H1 (cell line): ENCODE results near the gene SMIM5. TPM values are rescaled to one million over a fixed set of nuclear protein-coding genes. Genes with fewer than 3 reads are reported as not detected.

Experiments used
- CTCF ChIA-PET: fragments of 300-600 bp; sonication (Branson Sonifier 250); formaldehyde crosslinking; loops from one replicate; lab custom pipeline; 2021; ENCODE audit not compliant: partially characterized antibody; lab: Charles Lee
- POLR2A ChIA-PET: fragments of 300-600 bp; sonication (Branson Sonifier 250); formaldehyde crosslinking; loops from one replicate; lab custom pipeline; 2021; ENCODE audit warnings: inconsistent platforms; ENCODE audit not compliant: partially characterized antibody; lab: Charles Lee
- DNase-seq, 2 experiments: peaks; one replicate each; pipeline versions ENCODE4 v3.0.0 to v3.0.0-alpha.2; 2010 to 2022; ENCODE audit warnings: low spot score in 2 of 2, low read depth in 1 of 2, mixed read lengths in 1 of 2
- FAIRE-seq: peaks from 2 replicates; lab custom pipeline; 2011; peaks lifted over from hg19 to GRCh38; lab: Jason Lieb, UNC
- H2AFZ ChIP-seq: 2 replicates; pipeline ENCODE4 v1.8.1; 2012; ENCODE audit warnings: low read length, inconsistent platforms
- H2AK5ac ChIP-seq: 2 replicates; pipeline ENCODE4 v1.6.1; 2013; ENCODE audit warnings: low read depth, low read length
- H2BK120ac ChIP-seq: replicated peaks from 2 replicates; pipeline ENCODE3; 2013; ENCODE audit warnings: low read depth, low read length, inconsistent platforms
- H2BK12ac ChIP-seq: 2 replicates; pipeline ENCODE4 v1.6.1; 2013; ENCODE audit warnings: low read depth, low read length
- H2BK15ac ChIP-seq: 2 replicates; pipeline ENCODE4 v1.6.1; 2013; ENCODE audit warnings: low read length
- H2BK20ac ChIP-seq: 2 replicates; pipeline ENCODE4 v1.6.1; 2013; ENCODE audit warnings: low read length
- H2BK5ac ChIP-seq: 2 replicates; pipeline ENCODE4 v1.6.1; 2013; ENCODE audit warnings: low read depth, low read length
- H3K14ac ChIP-seq: 2 replicates; pipeline ENCODE4 v1.6.1; 2013; ENCODE audit warnings: inconsistent platforms; ENCODE audit not compliant: insufficient read length
- H3K18ac ChIP-seq: 2 replicates; pipeline ENCODE4 v1.6.1; 2013; ENCODE audit warnings: low read length; ENCODE audit errors: extremely low read depth
- H3K23ac ChIP-seq: 2 replicates; pipeline ENCODE4 v1.6.1; 2013; ENCODE audit warnings: inconsistent platforms; ENCODE audit not compliant: insufficient read length
- H3K23me2 ChIP-seq: 2 replicates; pipeline ENCODE4 v1.6.1; 2013; ENCODE audit warnings: low read depth, low read length
- H3K27ac ChIP-seq: 2 replicates; pipeline ENCODE4 v1.6.1; 2011; ENCODE audit warnings: low read depth, low read length, inconsistent platforms
- H3K27me3 ChIP-seq, 4 experiments: replicated peaks in 1 of 4; 1 replicate in 1 of 4; 2 replicates in 3 of 4; pipeline versions ENCODE4 v1.6.1 to v1.8.1; 2011 to 2013; ENCODE audit warnings: low read length in 3 of 4, mild to moderate bottlenecking in 3 of 4, inconsistent platforms in 2 of 4, mixed read lengths in 2 of 4, moderate library complexity in 1 of 4; ENCODE audit not compliant: control insufficient read depth in 3 of 4, insufficient read depth in 3 of 4; ENCODE audit errors: extremely low read depth in 1 of 4
- H3K36me3 ChIP-seq, 4 experiments: 2 replicates each; pipeline versions ENCODE4 v1.6.1 to v1.8.1; 2011 to 2013; ENCODE audit warnings: mild to moderate bottlenecking in 4 of 4, low read length in 3 of 4, moderate library complexity in 2 of 4, control low read depth in 1 of 4, inconsistent platforms in 1 of 4; ENCODE audit not compliant: insufficient read depth in 4 of 4, control insufficient read depth in 2 of 4
- H3K4ac ChIP-seq: replicated peaks from 2 replicates; pipeline ENCODE3; 2013; ENCODE audit warnings: low read length, low read depth, mixed read lengths, inconsistent platforms; ENCODE audit not compliant: insufficient read length
- H3K4me1 ChIP-seq, 4 experiments: replicated peaks in 1 of 4; 1 replicate in 1 of 4; 2 replicates in 3 of 4; pipeline versions ENCODE4 v1.6.1 to v1.8.1; 2011 to 2013; ENCODE audit warnings: low read length in 3 of 4, inconsistent platforms in 2 of 4, mixed read lengths in 1 of 4; ENCODE audit not compliant: insufficient read depth in 4 of 4, control insufficient read depth in 3 of 4
- H3K4me2 ChIP-seq, 2 experiments: 2 replicates each; pipeline versions ENCODE4 v1.6.1 to v1.8.1; 2011 to 2013; ENCODE audit warnings: low read depth in 2 of 2, low read length in 2 of 2, control low read depth in 1 of 2, inconsistent platforms in 1 of 2, mild to moderate bottlenecking in 1 of 2; ENCODE audit not compliant: insufficient read depth in 1 of 2
- H3K4me3 ChIP-seq, 4 experiments: fragments of 200-600, 300-600 bp in 1 of 4; sonication (generic), shearing (Covaris generic), sonication (Bioruptor Twin) in 1 of 4; 2 replicates each; pipeline versions ENCODE4 v1.5.1 to v1.8.1; 2011 to 2016; ENCODE audit warnings: low read length in 4 of 4, low read depth in 3 of 4, control low read depth in 2 of 4, inconsistent platforms in 2 of 4, mild to moderate bottlenecking in 2 of 4, mixed read lengths in 1 of 4, moderate library complexity in 1 of 4; ENCODE audit not compliant: insufficient read depth in 2 of 4; ENCODE audit errors: extremely low read depth in 1 of 4
- H3K56ac ChIP-seq: replicated peaks from 2 replicates; pipeline ENCODE3; 2013; ENCODE audit warnings: low read depth, mild to moderate bottlenecking, mixed read lengths, low read length, inconsistent platforms; ENCODE audit not compliant: insufficient read length
- H3K79me1 ChIP-seq: 2 replicates; pipeline ENCODE4 v1.6.1; 2013; ENCODE audit warnings: low read depth, low read length, control low read depth
- H3K79me2 ChIP-seq, 2 experiments: 2 replicates each; pipeline versions ENCODE4 v1.6.1 to v1.8.1; 2012 to 2013; ENCODE audit warnings: low read length in 2 of 2, mild to moderate bottlenecking in 2 of 2, inconsistent platforms in 1 of 2; ENCODE audit not compliant: insufficient read depth in 2 of 2, control insufficient read depth in 1 of 2
- H3K9ac ChIP-seq, 4 experiments: replicated peaks in 1 of 4; 1 replicate in 1 of 4; 2 replicates in 3 of 4; pipeline versions ENCODE4 v1.6.1 to v1.8.1; 2011 to 2013; ENCODE audit warnings: low read depth in 3 of 4, low read length in 3 of 4, control low read depth in 2 of 4, mild to moderate bottlenecking in 2 of 4, moderate library complexity in 2 of 4, inconsistent platforms in 1 of 4; ENCODE audit errors: extremely low read depth in 1 of 4
- H3K9me3 ChIP-seq, 2 experiments: 2 replicates each; pipeline versions ENCODE4 v1.6.1 to v1.8.1; 2012 to 2013; ENCODE audit warnings: mild to moderate bottlenecking in 2 of 2, moderate library complexity in 2 of 2, control low read depth in 1 of 2, inconsistent platforms in 1 of 2, low read depth in 1 of 2, low read length in 1 of 2, mixed read lengths in 1 of 2; ENCODE audit not compliant: insufficient read depth in 2 of 2
- H4K20me1 ChIP-seq, 2 experiments: replicated peaks in 1 of 2; 2 replicates each; pipeline versions ENCODE3 to v1.8.1; 2011 to 2013; ENCODE audit warnings: inconsistent platforms in 2 of 2, low read length in 2 of 2, mild to moderate bottlenecking in 1 of 2; ENCODE audit not compliant: insufficient read depth in 2 of 2, control insufficient read depth in 1 of 2
- H4K5ac ChIP-seq: 2 replicates; pipeline ENCODE4 v1.6.1; 2013; ENCODE audit warnings: low read length, low read depth, mixed read lengths, inconsistent platforms; ENCODE audit not compliant: insufficient read length
- H4K8ac ChIP-seq: 2 replicates; pipeline ENCODE4 v1.8.0; 2013; ENCODE audit warnings: mild to moderate bottlenecking, moderate library complexity, low read length, inconsistent platforms; ENCODE audit not compliant: insufficient read depth; ENCODE audit errors: extremely low read depth
- H4K91ac ChIP-seq: replicated peaks from 2 replicates; pipeline ENCODE3; 2013; ENCODE audit warnings: low read length, mixed read lengths, inconsistent platforms; ENCODE audit not compliant: insufficient read length
- BCL11A ChIP-seq, 2 experiments: IDR thresholded peaks; one replicate each; pipeline ENCODE4 v1.6.1; 2011; ENCODE audit warnings: low read depth in 2 of 2, low read length in 2 of 2, mild to moderate bottlenecking in 2 of 2
- CHD1 ChIP-seq: IDR thresholded peaks from 2 replicates; pipeline ENCODE4 v1.6.1; 2012; ENCODE audit warnings: low read depth, low read length, improper control_type of control experiment
- CHD2 ChIP-seq: IDR thresholded peaks from 2 replicates; pipeline ENCODE4 v1.6.1; 2012; ENCODE audit warnings: low read length, improper control_type of control experiment
- NRF1 ChIP-seq: IDR thresholded peaks from 2 replicates; pipeline ENCODE4 v1.6.1; 2011; ENCODE audit warnings: mild to moderate bottlenecking, low read depth, low read length, improper control_type of control experiment
- RFX5 ChIP-seq: IDR thresholded peaks from 2 replicates; pipeline ENCODE4 v1.6.1; 2011; ENCODE audit warnings: low read depth, low read length, improper control_type of control experiment, borderline replicate concordance
- TAF1 ChIP-seq: IDR thresholded peaks from 2 replicates; pipeline ENCODE4 v1.6.1; 2011; ENCODE audit warnings: mild to moderate bottlenecking, low read depth, low read length
- TAF7 ChIP-seq: optimal IDR thresholded peaks from 2 replicates; pipeline ENCODE3; 2011; ENCODE audit warnings: low read depth, mild to moderate bottlenecking, inconsistent platforms, low read length, moderate library complexity, borderline replicate concordance
- TEAD4 ChIP-seq: IDR thresholded peaks from 2 replicates; pipeline ENCODE4 v1.6.1; 2012; ENCODE audit warnings: low read depth, low read length, inconsistent platforms, mixed read lengths
- USF2 ChIP-seq: IDR thresholded peaks from 2 replicates; pipeline ENCODE4 v1.6.1; 2011; ENCODE audit warnings: low read length, improper control_type of control experiment
- WGBS, 2 experiments: shearing (Covaris generic) in 1 of 2; methylation state at CpG; one replicate each; pipeline versions ENCODE4 v1.1.6 to v1.1.7; 2013 to 2015; ENCODE audit warnings: low lambda C conversion rate in 2 of 2, mixed read lengths in 2 of 2, inconsistent platforms in 1 of 2, low coverage in 1 of 2, missing lambda C conversion rate in 1 of 2; ENCODE audit not compliant: insufficient replicate concordance in 2 of 2, insufficient coverage in 1 of 2, insufficient read length in 1 of 2; ENCODE audit errors: extremely low coverage in 1 of 2, missing lambda C conversion rate in 1 of 2; 5-methylcytosine and 5-hydroxymethylcytosine counted together
- polyA plus RNA-seq, 7 experiments: library from polyadenylated mRNA; depleted of rRNA in 3 of 7; stranded (reverse) in 5 of 7; unstranded in 2 of 7; fragments of >200 nt in 5 of 7; fragments of 200-250 nt in 2 of 7; gene quantifications; 1 replicate in 5 of 7; 2 replicates in 1 of 7; 4 replicates in 1 of 7; pipeline versions ENCODE4 v1.2.1 to v1.2.3, GENCODE V29; 2011 to 2013; ENCODE audit warnings: missing spikeins in 2 of 7, mixed read lengths in 2 of 7
- total RNA-seq: library from RNA; stranded (reverse); fragmentation: NEBNext Ultra II Directional; extraction: Animal tissue kit (Norgen Biotek cat#: 25700); gene quantifications from 2 replicates; pipeline ENCODE4 v1.2.1, GENCODE V29; 2021
- TF ChIP-seq, protein P1 (sequence below), 3 experiments: IDR thresholded peaks; 1 replicate in 2 of 3; 2 replicates in 1 of 3; pipeline versions ENCODE4 v1.5.1 to v1.6.1; 2011; ENCODE audit warnings: low read length in 3 of 3, mild to moderate bottlenecking in 3 of 3, inconsistent platforms in 2 of 3, low read depth in 1 of 3, moderate library complexity in 1 of 3; ENCODE audit not compliant: insufficient read depth in 1 of 3; ENCODE audit errors: control extremely low read depth in 1 of 3

Gene SMIM5
- total and polyA plus RNA-seq, 2 of the 8 experiments (the other 6 are each of a cell fraction or from before 2014, with no cell fraction given), result not detected

- Histone ChIP-seq H3K79me1 (peaks cover 21% of the 10 kb centered on the region), H3K4me3 (no peak overlapping the region), H3K79me2 (peaks cover 2 to 78% of the 10 kb centered on the region in 2 experiments; a peak in 3 of 4 replicates), H3K4ac (no peak overlapping the region), H4K91ac (no peak overlapping the region), H2BK5ac (no peak overlapping the region), H3K36me3 (peaks cover 0 to 4% (median 0%) of the 10 kb centered on the region in 4 experiments; a peak in 2 of 8 replicates), H2BK20ac (no peak overlapping the region), H3K4me2 (no peak overlapping the region), H2BK12ac (no peak overlapping the region), H3K27me3 (no peaks in the 10 kb centered on the region), H2BK120ac (no peak overlapping the region), H3K9me3 (no peaks in the 10 kb centered on the region), H3K27ac (no peak overlapping the region), H3K9ac (no peak overlapping the region; a peak in 1 of 7 replicates), H3K23ac (no peak overlapping the region), H2AK5ac (no peak overlapping the region), H3K4me1 (no peaks in the 10 kb centered on the region), H3K18ac (no peak overlapping the region), H2BK15ac (no peak overlapping the region), H4K5ac (no peak overlapping the region), H3K56ac (no peak overlapping the region), H3K23me2 (peaks cover 2% of the 10 kb centered on the region; the same call in 1 of the 2 replicates), H2AFZ (no peak overlapping the region), H4K20me1 (peaks cover 9 to 12% of the 10 kb centered on the region in 2 experiments), H4K8ac (peak overlapping the region; percentile 29; the same call in 1 of the 2 replicates), H3K14ac (no peak overlapping the region)
- no peak for FAIRE-seq
- 91% methylated on average over 3 of the region's 3 CpGs; no CpG with 5 or more reads in 1 of the 2 experiments for WGBS, 2 experiments
- DNase-seq, result no peak
- POLR2A ChIA-PET, result interaction anchor here (1.0 to 1.8 kb wide), 3 partner anchors 9 to 81 kb away, joined by 3 to 7 read pairs (median 3); no protein-coding TSS in a partner anchor
- CTCF ChIA-PET, result interaction anchor here (1.2 to 4.9 kb wide), 9 partner anchors 10 to 84 kb away, joined by 3 to 40 read pairs (median 5); partner anchors contain the start of gene SMIM5
- no peak for TF ChIP-seq TEAD4
- TF ChIP-seq, protein P1, sequence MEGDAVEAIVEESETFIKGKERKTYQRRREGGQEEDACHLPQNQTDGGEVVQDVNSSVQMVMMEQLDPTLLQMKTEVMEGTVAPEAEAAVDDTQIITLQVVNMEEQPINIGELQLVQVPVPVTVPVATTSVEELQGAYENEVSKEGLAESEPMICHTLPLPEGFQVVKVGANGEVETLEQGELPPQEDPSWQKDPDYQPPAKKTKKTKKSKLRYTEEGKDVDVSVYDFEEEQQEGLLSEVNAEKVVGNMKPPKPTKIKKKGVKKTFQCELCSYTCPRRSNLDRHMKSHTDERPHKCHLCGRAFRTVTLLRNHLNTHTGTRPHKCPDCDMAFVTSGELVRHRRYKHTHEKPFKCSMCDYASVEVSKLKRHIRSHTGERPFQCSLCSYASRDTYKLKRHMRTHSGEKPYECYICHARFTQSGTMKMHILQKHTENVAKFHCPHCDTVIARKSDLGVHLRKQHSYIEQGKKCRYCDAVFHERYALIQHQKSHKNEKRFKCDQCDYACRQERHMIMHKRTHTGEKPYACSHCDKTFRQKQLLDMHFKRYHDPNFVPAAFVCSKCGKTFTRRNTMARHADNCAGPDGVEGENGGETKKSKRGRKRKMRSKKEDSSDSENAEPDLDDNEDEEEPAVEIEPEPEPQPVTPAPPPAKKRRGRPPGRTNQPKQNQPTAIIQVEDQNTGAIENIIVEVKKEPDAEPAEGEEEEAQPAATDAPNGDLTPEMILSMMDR (IDR thresholded peaks at IDR 0.05; ENCODE audit: control extremely low read depth in 1 of 3, insufficient read depth in 1 of 3, low read depth in 1 of 3, low read length in 3 of 3), result no peak
- TF ChIP-seq TAF7, result no peak
- no peak for TF ChIP-seq BCL11A (IDR thresholded peaks at IDR 0.05; ENCODE audit: low read depth in 2 of 2, low read length in 2 of 2)
- TF ChIP-seq RFX5, result no peak
- no peak for TF ChIP-seq CHD2
- no peak for TF ChIP-seq TAF1
- TF ChIP-seq NRF1, result no peak
- TF ChIP-seq USF2, result no peak
- no peak for TF ChIP-seq CHD1
These were observed 52.3 kb downstream of the SMIM5 start for GRCh38 chr17:75685499-75685898.
